Psoas muscle (tissue), 8 donors: ENCODE measurements around the gene ZDHHC19. TPM values are rescaled to one million over a fixed set of nuclear protein-coding genes. Genes with fewer than 3 reads are reported as not detected.
"Not testable (repeated sequence)": the region's sequence is repeated elsewhere in the genome, so short reads cannot be mapped to it uniquely, and the experiment has no call there.

Experiments used
- ATAC-seq, 4 donors: fragments of 200-7000 bp; cut with Tn5 transposase; one replicate each; pipeline ENCODE4 v1.9.1; 2020; ENCODE audit warnings: moderate library complexity in 3 of 4, mild to moderate bottlenecking in 2 of 4
- DNase-seq, 2 donors: peaks; one replicate each; pipeline ENCODE4 v3.0.0-alpha.2; 2020
- H3K27ac ChIP-seq: fragments of 200-600 bp; one replicate; pipeline ENCODE4 v1.8.0; 2022
- H3K27me3 ChIP-seq, 3 donors: fragments of 200-600 bp in 1 of 3; one replicate each; pipeline versions ENCODE4 v1.6.1 to v1.8.0; 2013 to 2022; ENCODE audit warnings: low read length in 2 of 3, mild to moderate bottlenecking in 2 of 3, moderate library complexity in 1 of 3; ENCODE audit not compliant: insufficient read depth in 3 of 3
- H3K36me3 ChIP-seq, 2 donors: fragments of 200-600 bp in 1 of 2; one replicate each; pipeline versions ENCODE4 v1.6.1 to v1.8.0; 2013 to 2022; ENCODE audit warnings: low read depth in 1 of 2, mild to moderate bottlenecking in 1 of 2, moderate library complexity in 1 of 2; ENCODE audit not compliant: insufficient read depth in 1 of 2
- H3K4me1 ChIP-seq: fragments of 200-600 bp; one replicate; pipeline ENCODE4 v1.8.0; 2022
- H3K4me3 ChIP-seq: fragments of 200-600 bp; one replicate; pipeline ENCODE4 v1.8.0; 2022; ENCODE audit warnings: mild to moderate bottlenecking
- H3K9me3 ChIP-seq: fragments of 200-600 bp; one replicate; pipeline ENCODE4 v1.8.0; 2022
- WGBS, 3 donors: extraction: QIAGEN DNeasy Blood & Tissue Kit; methylation state at CpG; one replicate each; pipeline versions ENCODE4 v1.1.6 to v1.1.7; 2013; 5-methylcytosine and 5-hydroxymethylcytosine counted together
- intact Hi-C, 2 donors: fragments of 100-400 bp; cut with DNase I; formaldehyde crosslinking; loops; one replicate each; pipeline versions ENCODE4 v1.11.0 to v1.14.2; 2022
- polyA plus RNA-seq, 3 donors: library from polyadenylated mRNA; stranded (reverse); fragments of 200-250 nt; gene quantifications; one replicate each; pipeline ENCODE4 v1.2.3, GENCODE V29; 2013
- total RNA-seq, 4 donors: library from RNA; stranded (reverse); fragmentation: NEBNext Ultra II Directional in 2 of 4; extraction: Animal tissue kit (Norgen Biotek cat#: 25700) in 2 of 4; gene quantifications; one replicate each; pipeline versions ENCODE4 v1.2.1 to v1.2.4, GENCODE V29; 2021 to 2023
- TF ChIP-seq, protein P1 (sequence below): fragments of 200-600 bp; IDR thresholded peaks from one replicate; pipeline ENCODE4 v1.8.0; 2022; ENCODE audit warnings: antibody characterized with exemption
- donor health status: healthy with polysubstance abuse.
- donor health status: DM: no; HTN: no; CAD: no; lungs with moderate emphysema.
- donor health status: Bipolar disorder and iron deficiency.
- donor health status: healthy.
- donor health status: DM: yes; HTN: yes; CAD: no.
- donor health status: DM: no; HTN: no; CAD: no.
- donor health status: DM: no; HTN: no; CAD: no.
- donor health status: DM: yes; HTN: yes; CAD: no.

The ZDHHC19 gene
- total and polyA plus RNA-seq, 7 donors: 0.25 to 1.1 (median 0.38) TPM; not detected in 2

DNA sequence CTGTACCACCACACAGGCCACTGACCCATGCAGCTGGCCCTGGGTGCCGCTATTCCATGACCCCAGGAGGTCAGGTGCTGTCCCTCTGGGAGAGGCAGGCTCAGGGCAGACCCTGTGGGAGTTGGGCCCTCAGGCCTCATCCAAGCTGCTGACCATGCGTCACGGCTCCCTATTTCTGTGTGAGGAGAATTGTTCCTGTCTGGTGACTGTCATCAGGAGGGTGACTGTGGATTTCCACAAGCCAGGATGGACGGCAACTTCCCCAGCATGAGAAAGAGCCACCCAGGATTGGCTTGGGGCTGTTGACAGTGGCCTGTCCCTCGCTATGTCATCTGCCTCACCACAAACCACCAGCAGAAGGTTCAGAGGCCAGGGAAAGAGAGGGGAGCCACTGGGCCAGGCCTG is 41.4 kb downstream of the ZDHHC19 start:
- Histone ChIP-seq H3K36me3 (no peaks in the 10 kb centered on the region), H3K27me3 (no peaks in the 10 kb centered on the region), H3K4me3 (no peak overlapping the region), H3K4me1 (peaks cover 11% of the 10 kb centered on the region), H3K27ac (no peak overlapping the region), H3K9me3 (no peaks in the 10 kb centered on the region)
- DNase-seq (peak in 1 of 2 donors; percentile 16), ATAC-seq (no peak)
- intact Hi-C loops: no loop called here
- WGBS, 3 donors: 83 to 86% (median 84%) methylated on average over 5 of the region's 5 CpGs
- TF ChIP-seq, protein P1, sequence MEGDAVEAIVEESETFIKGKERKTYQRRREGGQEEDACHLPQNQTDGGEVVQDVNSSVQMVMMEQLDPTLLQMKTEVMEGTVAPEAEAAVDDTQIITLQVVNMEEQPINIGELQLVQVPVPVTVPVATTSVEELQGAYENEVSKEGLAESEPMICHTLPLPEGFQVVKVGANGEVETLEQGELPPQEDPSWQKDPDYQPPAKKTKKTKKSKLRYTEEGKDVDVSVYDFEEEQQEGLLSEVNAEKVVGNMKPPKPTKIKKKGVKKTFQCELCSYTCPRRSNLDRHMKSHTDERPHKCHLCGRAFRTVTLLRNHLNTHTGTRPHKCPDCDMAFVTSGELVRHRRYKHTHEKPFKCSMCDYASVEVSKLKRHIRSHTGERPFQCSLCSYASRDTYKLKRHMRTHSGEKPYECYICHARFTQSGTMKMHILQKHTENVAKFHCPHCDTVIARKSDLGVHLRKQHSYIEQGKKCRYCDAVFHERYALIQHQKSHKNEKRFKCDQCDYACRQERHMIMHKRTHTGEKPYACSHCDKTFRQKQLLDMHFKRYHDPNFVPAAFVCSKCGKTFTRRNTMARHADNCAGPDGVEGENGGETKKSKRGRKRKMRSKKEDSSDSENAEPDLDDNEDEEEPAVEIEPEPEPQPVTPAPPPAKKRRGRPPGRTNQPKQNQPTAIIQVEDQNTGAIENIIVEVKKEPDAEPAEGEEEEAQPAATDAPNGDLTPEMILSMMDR: no peak

DNA sequence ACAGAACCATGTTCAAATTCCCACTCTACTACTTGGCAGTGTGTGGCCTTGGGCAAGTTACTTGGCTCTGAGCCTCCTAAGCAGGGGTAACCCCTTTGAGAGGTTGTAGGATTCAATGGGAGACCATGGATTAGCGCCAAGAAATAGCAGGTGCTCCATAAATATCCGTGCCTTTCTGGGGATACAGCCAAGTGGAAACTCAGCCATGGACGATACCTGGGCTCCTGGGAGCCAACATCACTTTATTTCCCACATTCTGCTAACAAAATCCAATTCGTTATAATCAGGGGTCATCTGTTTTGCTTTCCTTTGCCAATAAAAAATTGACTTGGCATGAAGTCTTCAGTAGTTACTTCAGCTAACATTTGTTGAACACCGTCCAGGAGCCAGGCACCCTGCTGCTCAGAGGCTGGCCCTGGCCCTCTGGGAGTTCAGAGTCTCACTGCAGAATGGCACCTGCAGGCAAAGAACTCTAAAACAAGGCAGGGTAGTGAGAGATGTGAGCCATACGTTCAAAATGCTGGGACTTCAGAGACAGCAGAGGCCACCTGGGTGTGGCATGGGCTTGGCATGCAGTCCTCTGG is 42.3 kb downstream of the ZDHHC19 start:
- H3K4me1 ChIP-seq: peaks cover 8% of the 10 kb centered on the region
- H3K27me3 ChIP-seq: no peaks in the 10 kb centered on the region
- peak overlapping the region; percentile 23 for H3K27ac ChIP-seq
- H3K36me3 ChIP-seq: no peaks in the 10 kb centered on the region
- TF ChIP-seq, protein P1: no peak
- peak in 1 of 2 donors; percentile 36 for DNase-seq
- intact Hi-C loops: no loop called here
- H3K9me3 ChIP-seq: no peaks in the 10 kb centered on the region
- 20 to 27% (median 26%) methylated on average over 6 of the region's 6 CpGs for WGBS, 3 donors
- ATAC-seq: no peak
- no peak overlapping the region for H3K4me3 ChIP-seq

DNA sequence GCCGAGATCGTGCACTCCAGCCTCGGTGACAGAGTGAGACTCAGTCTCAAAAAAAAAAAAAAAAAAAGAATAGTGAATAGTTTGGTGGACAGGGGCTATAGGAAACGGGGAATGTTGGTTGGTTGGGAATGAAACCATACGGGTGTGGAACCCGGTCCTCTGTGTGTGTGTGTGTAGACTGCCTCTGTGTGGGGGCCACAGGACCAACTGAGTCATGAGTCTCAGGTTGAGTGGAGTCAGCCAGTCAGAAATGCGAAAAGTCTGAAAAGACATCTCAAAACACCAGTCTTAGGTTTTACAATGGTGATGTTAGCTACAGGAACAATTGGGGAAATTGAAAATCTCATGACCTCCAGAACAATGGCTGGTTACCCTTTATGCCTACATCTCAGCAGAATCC is 44.5 kb downstream of the ZDHHC19 start:
- Histone ChIP-seq H3K27me3 (no peaks in the 10 kb centered on the region), H3K27ac (peak overlapping the region; percentile 87), H3K4me1 (peaks cover 14% of the 10 kb centered on the region), H3K36me3 (no peaks in the 10 kb centered on the region), H3K4me3 (no peak overlapping the region), H3K9me3 (no peaks in the 10 kb centered on the region)
- 84 to 90% (median 88%) methylated on average over 7 of the region's 7 CpGs for WGBS, 3 donors
- no peak for ATAC-seq
- intact Hi-C loops: no loop called here
- peak in 1 of 2 donors; percentile 9 for DNase-seq
- TF ChIP-seq, protein P1: no peak

DNA sequence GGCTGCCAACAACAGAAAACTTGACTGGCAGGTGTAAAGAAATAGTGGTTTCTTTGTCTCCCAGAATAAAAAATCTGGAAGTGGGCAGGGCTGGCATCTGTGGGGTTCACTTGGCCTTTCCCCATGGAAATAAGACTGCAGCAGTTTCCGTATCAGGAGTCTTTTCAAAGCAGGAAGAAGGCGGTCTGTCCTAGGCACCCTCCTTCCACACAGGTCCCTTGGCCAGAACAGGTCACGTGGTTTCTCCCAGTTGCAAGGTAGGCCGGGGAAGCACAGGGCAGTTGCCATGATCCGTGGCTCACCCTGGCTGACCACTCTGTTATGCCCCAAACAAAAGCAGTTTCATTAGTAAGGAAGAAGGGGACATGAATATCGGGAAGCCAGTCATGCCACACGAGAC is 45.4 kb downstream of the ZDHHC19 start:
- Histone ChIP-seq H3K27ac (peak overlapping the region; percentile 87), H3K27me3 (no peaks in the 10 kb centered on the region), H3K4me3 (peak overlapping the region; percentile 1), H3K9me3 (no peaks in the 10 kb centered on the region), H3K36me3 (no peaks in the 10 kb centered on the region), H3K4me1 (peaks cover 14% of the 10 kb centered on the region)
- DNase-seq (peak in 1 of 2 donors; percentile 15), ATAC-seq (peak; percentile 43 to 62 (median 50))
- WGBS, 3 donors: 32 to 48% (median 32%) methylated on average over 7 of the region's 7 CpGs
- TF ChIP-seq, protein P1: no peak
- intact Hi-C loops: no loop called here

DNA sequence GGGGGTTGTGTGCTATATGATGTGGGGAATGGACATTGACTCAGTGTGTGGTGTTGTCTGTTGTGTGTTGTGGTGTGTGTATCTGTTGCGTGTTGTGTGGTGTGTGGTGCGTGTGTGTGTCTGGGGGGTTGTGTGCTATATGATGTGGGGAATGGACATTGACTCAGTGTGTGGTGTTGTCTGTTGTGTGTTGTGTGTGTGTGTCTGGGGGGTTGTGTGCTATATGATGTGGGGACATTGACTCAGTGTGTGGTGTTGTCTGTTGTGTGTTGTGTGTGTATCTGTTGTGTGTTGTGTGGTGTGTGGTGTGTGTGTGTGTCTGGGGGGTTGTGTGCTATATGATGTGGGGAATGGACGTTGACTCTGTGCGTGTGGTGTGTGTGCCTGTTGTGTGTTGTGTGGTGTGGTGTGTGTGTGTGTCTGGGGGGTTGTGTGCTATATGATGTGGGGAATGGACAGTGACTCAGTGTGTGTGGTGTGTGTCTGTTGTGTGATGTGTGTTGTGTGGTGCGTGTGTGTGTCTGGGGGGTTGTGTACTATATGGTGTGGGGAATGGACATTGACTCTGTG is 46.1 kb downstream of the ZDHHC19 start:
- ATAC-seq: peak in 1 of 4 donors; percentile 15
- intact Hi-C loops, H3K9me3 ChIP-seq, H3K36me3 ChIP-seq, H3K27me3 ChIP-seq: not testable (repeated sequence)
- DNase-seq: peak in 1 of 2 donors; percentile 8
- peak overlapping the region; percentile 87 for H3K27ac ChIP-seq
- 79 to 83% (median 80%) methylated on average over 5 of the region's 5 CpGs for WGBS, 3 donors
- peak overlapping the region; percentile 61 for H3K4me3 ChIP-seq
- H3K4me1 ChIP-seq: peaks cover 14% of the 10 kb centered on the region
